ENCODE results near the gene CHD9NB. TPM values are rescaled to one million over a fixed set of nuclear protein-coding genes. Genes with fewer than 3 reads are reported as not detected.
A peak's percentile ranks its signal among the peaks of the same experiment; 100 is the strongest.

The CHD9NB gene
- total and polyA plus RNA-seq, 2 experiments from 2014 or later: 0.20 to 0.22 TPM

DNA sequence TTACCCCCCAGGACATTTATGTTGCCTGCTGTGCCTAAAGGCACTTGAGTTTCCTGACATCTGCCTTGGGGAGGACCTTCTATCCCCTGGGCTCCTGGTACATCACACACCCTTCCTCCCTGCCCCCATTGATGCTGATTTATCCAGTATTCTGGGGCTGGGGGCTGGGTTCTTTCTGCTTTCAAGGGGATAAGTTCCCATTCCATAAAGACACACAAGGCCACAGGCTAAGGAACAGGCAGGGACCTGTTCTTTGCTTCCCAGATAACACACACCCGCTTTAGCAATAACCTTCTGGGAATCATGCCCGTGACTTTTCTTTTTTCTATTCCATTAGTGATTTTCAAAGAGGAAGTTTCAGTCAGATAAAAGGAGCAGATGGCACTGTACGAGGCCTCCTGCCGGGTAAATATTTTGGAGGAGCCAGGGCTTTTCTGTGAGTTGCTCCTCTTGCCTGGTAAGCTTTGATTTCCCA is 32.7 kb upstream of the CHD9NB start:
- H4K20me1 ChIP-seq (ENCODE audit: insufficient read depth): no peaks in the 10 kb centered on the region
- DNase-seq: peak; percentile 61
- no peaks in the 10 kb centered on the region for H3K27me3 ChIP-seq (replicated peaks; ENCODE audit: insufficient read depth)
- 11 to 19% methylated on average over 4 of the region's 4 CpGs for WGBS, 2 experiments (ENCODE audit: low coverage in 1 of 2, low lambda C conversion rate in 2 of 2, missing lambda C conversion rate in 2 of 2)
- H3K9me3 ChIP-seq (ENCODE audit: low read depth): no peaks in the 10 kb centered on the region
- TF ChIP-seq EZH2 (IDR thresholded peaks at IDR 0.05; ENCODE audit: insufficient read depth, poor library complexity, severe bottlenecking): no peak
- TF ChIP-seq EZH2phosphoT487 (IDR thresholded peaks at IDR 0.05; ENCODE audit: insufficient read depth, low read depth): no peak
- peaks cover 66% of the 10 kb centered on the region for H3K4me1 ChIP-seq (ENCODE audit: insufficient read depth)
- H3K36me3 ChIP-seq (ENCODE audit: low read depth): no peaks in the 10 kb centered on the region
- in situ Hi-C loops (cut with MboI): no loop called here
- H3F3A ChIP-seq (ENCODE audit: insufficient read depth): peaks cover 56% of the 10 kb centered on the region
- H3K4me3 ChIP-seq: peak overlapping the region; percentile 12; the same call in 1 of the 2 replicates
- peak overlapping the region; percentile 59 for H3K9ac ChIP-seq
- peak overlapping the region; percentile 58 for H3K4me2 ChIP-seq (ENCODE audit: unreplicated experiment)
- H3K27ac ChIP-seq: peak overlapping the region; percentile 80
- H3K79me2 ChIP-seq (ENCODE audit: insufficient read depth): peaks cover 44% of the 10 kb centered on the region
- peak overlapping the region; percentile 9; the same call in 1 of the 2 replicates for H2AFZ ChIP-seq
- H3K9me2 ChIP-seq (ENCODE audit: insufficient read depth): no peaks in the 10 kb centered on the region

DNA sequence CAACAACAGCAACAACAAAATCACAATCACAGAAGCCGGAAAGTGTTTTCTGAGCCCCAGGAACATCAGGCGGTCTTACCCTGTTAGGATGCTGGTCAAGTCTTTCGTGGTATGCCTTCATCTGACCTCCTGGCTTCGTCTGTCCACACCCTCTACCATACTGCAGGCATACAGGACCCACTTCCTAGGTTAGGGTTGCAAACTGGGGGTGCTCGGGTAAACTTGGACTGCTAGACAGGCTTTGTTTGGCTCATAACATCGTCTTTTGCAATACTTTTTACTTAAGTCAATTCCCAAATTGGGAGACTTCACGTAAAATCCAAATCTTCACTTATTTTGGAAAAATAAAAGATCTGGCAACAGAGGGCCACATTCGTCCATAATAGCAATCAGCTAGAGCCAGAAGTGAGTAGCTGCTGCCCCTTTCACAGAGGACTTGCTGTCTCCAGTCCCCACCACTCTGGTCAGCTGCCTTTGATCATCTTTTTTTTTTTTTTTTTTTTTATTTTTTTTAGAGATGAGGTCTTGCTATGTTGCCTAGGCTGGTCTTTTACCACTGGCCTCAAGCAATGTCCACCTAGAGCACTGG is 32.1 kb upstream of the CHD9NB start:
- Histone ChIP-seq H3K4me1 (ENCODE audit: insufficient read depth) (peaks cover 66% of the 10 kb centered on the region), H3K4me3 (no peak overlapping the region), H3K27me3 (replicated peaks; ENCODE audit: insufficient read depth) (no peaks in the 10 kb centered on the region), H3F3A (ENCODE audit: insufficient read depth) (peaks cover 56% of the 10 kb centered on the region), H3K9me2 (ENCODE audit: insufficient read depth) (no peaks in the 10 kb centered on the region), H3K36me3 (ENCODE audit: low read depth) (no peaks in the 10 kb centered on the region), H2AFZ (no peak overlapping the region), H3K9ac (peak overlapping the region; percentile 59), H3K4me2 (ENCODE audit: unreplicated experiment) (peak overlapping the region; percentile 58), H3K9me3 (ENCODE audit: low read depth) (no peaks in the 10 kb centered on the region), H3K79me2 (ENCODE audit: insufficient read depth) (peaks cover 43% of the 10 kb centered on the region), H4K20me1 (ENCODE audit: insufficient read depth) (no peaks in the 10 kb centered on the region), H3K27ac (peak overlapping the region; percentile 80)
- TF ChIP-seq EZH2 (IDR thresholded peaks at IDR 0.05; ENCODE audit: insufficient read depth, poor library complexity, severe bottlenecking): no peak
- TF ChIP-seq EZH2phosphoT487 (IDR thresholded peaks at IDR 0.05; ENCODE audit: insufficient read depth, low read depth): no peak
- 58 to 68% methylated on average over 8 of the region's 8 CpGs for WGBS, 2 experiments (ENCODE audit: low coverage in 1 of 2, low lambda C conversion rate in 2 of 2, missing lambda C conversion rate in 2 of 2)
- in situ Hi-C loops (cut with MboI): no loop called here
- no peak for DNase-seq

DNA sequence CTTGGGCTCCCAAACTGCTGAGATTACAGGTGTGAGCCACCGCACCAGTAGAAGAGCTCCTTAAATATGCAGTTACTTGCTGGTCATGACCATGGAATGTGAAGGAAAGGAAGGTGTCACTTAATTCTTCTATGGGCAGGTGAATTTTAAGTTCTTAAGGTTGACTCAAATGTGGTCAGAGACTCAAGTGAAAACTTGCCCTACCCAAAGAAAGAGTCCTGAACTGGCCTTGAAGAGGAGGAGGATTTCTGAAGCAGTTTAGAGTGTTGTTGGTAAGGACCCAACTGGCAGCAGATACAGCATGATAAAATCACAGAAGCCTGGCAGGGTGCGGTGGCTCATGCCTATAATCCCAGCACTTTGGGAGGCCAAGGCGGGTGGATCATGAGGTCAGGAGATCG is 31.4 kb upstream of the CHD9NB start:
- peaks cover 43% of the 10 kb centered on the region for H3K79me2 ChIP-seq (ENCODE audit: insufficient read depth)
- H3K36me3 ChIP-seq (ENCODE audit: low read depth): no peaks in the 10 kb centered on the region
- 47 to 51% methylated on average over 4 of the region's 4 CpGs for WGBS, 2 experiments (ENCODE audit: low coverage in 1 of 2, low lambda C conversion rate in 2 of 2, missing lambda C conversion rate in 2 of 2)
- H3K4me2 ChIP-seq (ENCODE audit: unreplicated experiment): no peak overlapping the region
- TF ChIP-seq EZH2 (IDR thresholded peaks at IDR 0.05; ENCODE audit: insufficient read depth, poor library complexity, severe bottlenecking) (no peak), EZH2phosphoT487 (IDR thresholded peaks at IDR 0.05; ENCODE audit: insufficient read depth, low read depth) (no peak)
- no peak overlapping the region for H3K27ac ChIP-seq
- no peaks in the 10 kb centered on the region for H3K27me3 ChIP-seq (replicated peaks; ENCODE audit: insufficient read depth)
- H3K9me2 ChIP-seq (ENCODE audit: insufficient read depth): no peaks in the 10 kb centered on the region
- peaks cover 68% of the 10 kb centered on the region for H3K4me1 ChIP-seq (ENCODE audit: insufficient read depth)
- peaks cover 57% of the 10 kb centered on the region for H3F3A ChIP-seq (ENCODE audit: insufficient read depth)
- no peak overlapping the region for H3K4me3 ChIP-seq
- no peak for DNase-seq
- H3K9me3 ChIP-seq (ENCODE audit: low read depth): no peaks in the 10 kb centered on the region
- in situ Hi-C loops (cut with MboI): no loop called here
- no peak overlapping the region for H3K9ac ChIP-seq
- H4K20me1 ChIP-seq (ENCODE audit: insufficient read depth): no peaks in the 10 kb centered on the region
- H2AFZ ChIP-seq: no peak overlapping the region

GRCh38 chr16:53083119-53083518 is 30.4 kb upstream of the CHD9NB start:
- Histone ChIP-seq H3K27me3 (replicated peaks; ENCODE audit: insufficient read depth) (no peaks in the 10 kb centered on the region), H3K4me3 (no peak overlapping the region), H3K27ac (no peak overlapping the region), H4K20me1 (ENCODE audit: insufficient read depth) (no peaks in the 10 kb centered on the region), H3K79me2 (ENCODE audit: insufficient read depth) (peaks cover 43% of the 10 kb centered on the region), H3F3A (ENCODE audit: insufficient read depth) (peaks cover 62% of the 10 kb centered on the region), H3K9me2 (ENCODE audit: insufficient read depth) (no peaks in the 10 kb centered on the region), H3K9me3 (ENCODE audit: low read depth) (no peaks in the 10 kb centered on the region), H2AFZ (no peak overlapping the region), H3K36me3 (ENCODE audit: low read depth) (no peaks in the 10 kb centered on the region), H3K9ac (no peak overlapping the region), H3K4me2 (ENCODE audit: unreplicated experiment) (no peak overlapping the region), H3K4me1 (ENCODE audit: insufficient read depth) (peaks cover 68% of the 10 kb centered on the region)
- TF ChIP-seq EZH2 (IDR thresholded peaks at IDR 0.05; ENCODE audit: insufficient read depth, poor library complexity, severe bottlenecking) (no peak), EZH2phosphoT487 (IDR thresholded peaks at IDR 0.05; ENCODE audit: insufficient read depth, low read depth) (no peak)
- in situ Hi-C loops (cut with MboI): no loop called here
- DNase-seq: peak; percentile 53
- WGBS, 2 experiments (ENCODE audit: low coverage in 1 of 2, low lambda C conversion rate in 2 of 2, missing lambda C conversion rate in 2 of 2): 25 to 38% methylated on average over 1 of the region's 1 CpG
